Measurements from ENCODE around the gene ARIH2. TPM values are rescaled to one million over a fixed set of nuclear protein-coding genes. Genes with fewer than 3 reads are reported as not detected.

ARIH2 gene
- total RNA-seq, 2 experiments from 2014 or later, result 105 to 112 TPM

- DNase-seq (no peak), ATAC-seq (no peak)
- intact Hi-C loops (cut with DNase I, micrococcal nuclease), result no loop called here
- no peaks in the 10 kb centered on the region for H3K4me1 Mint-ChIP-seq
- H3K27me3 Mint-ChIP-seq, result no peaks in the 10 kb centered on the region
- no peak overlapping the region for H3K4me3 Mint-ChIP-seq
- H3K36me3 Mint-ChIP-seq (ENCODE audit: low read depth), result peaks cover 59% of the 10 kb centered on the region
- H3K9me3 Mint-ChIP-seq (ENCODE audit: low read depth), result no peaks in the 10 kb centered on the region
- no peak overlapping the region for H3K27ac Mint-ChIP-seq
- ChIA-PET CTCF (interaction anchor here (0.6 to 2.6 kb wide), 5 partner anchors 10 to 388 kb away, joined by 3 to 7 read pairs (median 3); no protein-coding TSS in a partner anchor), POLR2A (interaction anchor here (0.7 kb wide), 1 partner anchor 78 kb away, joined by 3 read pairs; no protein-coding TSS in a partner anchor)
Measured at GRCh38 chr3:48974076-48974864, 55.6 kb downstream of the ARIH2 start.

GRCh38 chr3:48979451-48979850 lies 60.8 kb downstream of the ARIH2 start:
- Mint-ChIP-seq H3K4me1 (no peaks in the 10 kb centered on the region), H3K9me3 (ENCODE audit: low read depth) (no peaks in the 10 kb centered on the region), H3K27ac (no peak overlapping the region), H3K4me3 (no peak overlapping the region), H3K36me3 (ENCODE audit: low read depth) (peaks cover 49% of the 10 kb centered on the region), H3K27me3 (no peaks in the 10 kb centered on the region)
- CTCF ChIA-PET, result no interaction called here
- no peak for ATAC-seq
- DNase-seq, result no peak
- POLR2A ChIA-PET, result no interaction called here
- intact Hi-C loops (cut with DNase I, micrococcal nuclease), result no loop called here

GRCh38 chr3:48980295-48980694 lies 61.7 kb downstream of the ARIH2 start:
- no peak overlapping the region for H3K4me3 Mint-ChIP-seq
- H3K27me3 Mint-ChIP-seq, result no peaks in the 10 kb centered on the region
- H3K4me1 Mint-ChIP-seq, result no peaks in the 10 kb centered on the region
- H3K36me3 Mint-ChIP-seq (ENCODE audit: low read depth), result peaks cover 41% of the 10 kb centered on the region
- intact Hi-C loops (cut with DNase I, micrococcal nuclease), result no loop called here
- no peaks in the 10 kb centered on the region for H3K9me3 Mint-ChIP-seq (ENCODE audit: low read depth)
- H3K27ac Mint-ChIP-seq, result no peak overlapping the region
- no peak for ATAC-seq
- POLR2A ChIA-PET, result no interaction called here
- CTCF ChIA-PET, result no interaction called here
- DNase-seq, result no peak

GRCh38 chr3:48982016-48982415 lies 63.4 kb downstream of the ARIH2 start:
- Mint-ChIP-seq H3K4me1 (no peaks in the 10 kb centered on the region), H3K27ac (no peak overlapping the region), H3K9me3 (ENCODE audit: low read depth) (no peaks in the 10 kb centered on the region), H3K27me3 (no peaks in the 10 kb centered on the region), H3K36me3 (ENCODE audit: low read depth) (peaks cover 36% of the 10 kb centered on the region), H3K4me3 (no peak overlapping the region)
- ATAC-seq, result no peak
- ChIA-PET POLR2A (no interaction called here), CTCF (interaction anchor here (0.7 to 1.3 kb wide), 2 partner anchors 12 to 24 kb away, joined by 3 read pairs; no protein-coding TSS in a partner anchor)
- DNase-seq, result no peak
- intact Hi-C loops (cut with DNase I, micrococcal nuclease), result no loop called here

GRCh38 chr3:48982686-48983085 lies 64.0 kb downstream of the ARIH2 start:
- POLR2A ChIA-PET, result no interaction called here
- intact Hi-C loops (cut with DNase I, micrococcal nuclease), result no loop called here
- Mint-ChIP-seq H3K27me3 (no peaks in the 10 kb centered on the region), H3K4me1 (peaks cover 2% of the 10 kb centered on the region), H3K36me3 (ENCODE audit: low read depth) (peaks cover 34% of the 10 kb centered on the region), H3K9me3 (ENCODE audit: low read depth) (no peaks in the 10 kb centered on the region), H3K27ac (peak overlapping the region; percentile 8), H3K4me3 (no peak overlapping the region)
- DNase-seq, result no peak
- no peak for ATAC-seq
- CTCF ChIA-PET, result interaction anchor here (0.7 to 1.3 kb wide), 2 partner anchors 13 to 25 kb away, joined by 3 read pairs; no protein-coding TSS in a partner anchor

GRCh38 chr3:48983096-48983495 lies 64.5 kb downstream of the ARIH2 start:
- peak overlapping the region; percentile 8 for H3K27ac Mint-ChIP-seq

GRCh38 chr3:48984663-48985062 lies 66.0 kb downstream of the ARIH2 start:
- H3K27ac Mint-ChIP-seq, result peak overlapping the region; percentile 5
- ChIA-PET CTCF (interaction anchor here (0.6 to 1.3 kb wide), 2 partner anchors 10 to 154 kb away, joined by 3 read pairs; no protein-coding TSS in a partner anchor), POLR2A (interaction anchor here (0.6 kb wide), 2 partner anchors 25 to 152 kb away, joined by 4 to 8 read pairs; no protein-coding TSS in a partner anchor)
- DNase-seq, result no peak
- intact Hi-C loops (cut with DNase I, micrococcal nuclease), result loop anchor here in 1 of 2 experiments (5.0 kb wide), 1 partner anchor 137 kb away; the partner anchor contains the start of gene PRKAR2A
- no peaks in the 10 kb centered on the region for H3K9me3 Mint-ChIP-seq (ENCODE audit: low read depth)
- H3K36me3 Mint-ChIP-seq (ENCODE audit: low read depth), result peaks cover 24% of the 10 kb centered on the region
- H3K27me3 Mint-ChIP-seq, result no peaks in the 10 kb centered on the region
- no peak for ATAC-seq
- peaks cover 17% of the 10 kb centered on the region for H3K4me1 Mint-ChIP-seq
- no peak overlapping the region for H3K4me3 Mint-ChIP-seq

More at GRCh38 chr3:48983096-48983495, 64.5 kb downstream of the ARIH2 start:
- intact Hi-C loops (cut with DNase I, micrococcal nuclease), result no loop called here
- Mint-ChIP-seq H3K27me3 (no peaks in the 10 kb centered on the region), H3K9me3 (ENCODE audit: low read depth) (no peaks in the 10 kb centered on the region), H3K4me1 (peaks cover 5% of the 10 kb centered on the region), H3K4me3 (no peak overlapping the region), H3K36me3 (ENCODE audit: low read depth) (peaks cover 32% of the 10 kb centered on the region)
- DNase-seq, result no peak
- ChIA-PET CTCF (interaction anchor here (1.3 kb wide), 1 partner anchor 13 kb away, joined by 3 read pairs; no protein-coding TSS in a partner anchor), POLR2A (no interaction called here)
- no peak for ATAC-seq

- Mint-ChIP-seq H3K27ac (no peak overlapping the region), H3K36me3 (ENCODE audit: low read depth) (peaks cover 22% of the 10 kb centered on the region), H3K4me1 (peaks cover 17% of the 10 kb centered on the region), H3K27me3 (no peaks in the 10 kb centered on the region), H3K4me3 (no peak overlapping the region), H3K9me3 (ENCODE audit: low read depth) (no peaks in the 10 kb centered on the region)
- intact Hi-C loops (cut with DNase I, micrococcal nuclease), result loop anchor here in 1 of 2 experiments (5.0 kb wide), 1 partner anchor 139 kb away; the partner anchor contains the start of gene PRKAR2A
- ChIA-PET CTCF (interaction anchor here (0.6 to 6.3 kb wide), 5 partner anchors 11 to 465 kb away, joined by 3 to 61 read pairs (median 4); partner anchors contain the start of gene WDR6), POLR2A (interaction anchor here (0.7 to 1.1 kb wide), 2 partner anchors 109 to 515 kb away, joined by 3 to 4 read pairs; no protein-coding TSS in a partner anchor)
- ATAC-seq, result no peak
- no peak for DNase-seq
Measured at GRCh38 chr3:48985831-48986376, 67.3 kb downstream of the ARIH2 start.

GRCh38 chr3:48989126-48989795 lies 70.6 kb downstream of the ARIH2 start:
- ChIA-PET POLR2A (interaction anchor here (0.6 to 3.0 kb wide), 5 partner anchors 18 to 349 kb away, joined by 4 to 8 read pairs (median 4); partner anchors contain the start of genes IMPDH2, NDUFAF3, QRICH1 and WDR6), CTCF (interaction anchor here (0.6 to 6.3 kb wide), 11 partner anchors 9 to 272 kb away, joined by 3 to 61 read pairs (median 4); partner anchors contain the start of genes IMPDH2, IP6K2, NDUFAF3 and QRICH1)
- intact Hi-C loops (cut with DNase I, micrococcal nuclease), result loop anchor here (1.0 to 5.0 kb wide), 9 partner anchors 18 to 460 kb away; partner anchors contain the start of genes QRICH1 (in 2 of the 2), WDR6 (in 2 of the 2), DALRD3 (in 1 of the 2) and IMPDH2 (in 1 of the 2)
- Mint-ChIP-seq H3K27ac (peak overlapping the region; percentile 90), H3K36me3 (ENCODE audit: low read depth) (peaks cover 19% of the 10 kb centered on the region), H3K4me1 (peaks cover 34% of the 10 kb centered on the region), H3K4me3 (peak overlapping the region; percentile 95), H3K9me3 (ENCODE audit: low read depth) (no peaks in the 10 kb centered on the region), H3K27me3 (no peaks in the 10 kb centered on the region)
- DNase-seq (no peak), ATAC-seq (peak; percentile 2)

- ATAC-seq, result peak; percentile 76
- DNase-seq, result peak; percentile 90
- peak within 1 kb of the TSS; percentile 95 for H3K4me3 Mint-ChIP-seq
- peaks cover 35% of the 10 kb centered on the region for H3K4me1 Mint-ChIP-seq
- intact Hi-C loops (cut with DNase I, micrococcal nuclease), result loop anchor here (1.0 to 5.0 kb wide), 10 partner anchors 17 to 459 kb away; partner anchors contain the start of genes QRICH1 (in 2 of the 2), WDR6 (in 2 of the 2), ARIH2 (in 1 of the 2) and DALRD3 (in 1 of the 2)
- ChIA-PET CTCF (interaction anchor here (0.6 to 6.3 kb wide), 9 partner anchors 11 to 273 kb away, joined by 3 to 61 read pairs (median 4); partner anchors contain the start of genes IMPDH2, IP6K2, NDUFAF3 and QRICH1), POLR2A (interaction anchor here (0.6 to 3.0 kb wide), 7 partner anchors 17 to 348 kb away, joined by 3 to 8 read pairs (median 4); partner anchors contain the start of genes IMPDH2, NDUFAF3, QRICH1 and WDR6)
- H3K36me3 Mint-ChIP-seq (ENCODE audit: low read depth), result peaks cover 25% of the 10 kb centered on the region
- no peaks in the 10 kb centered on the region for H3K9me3 Mint-ChIP-seq (ENCODE audit: low read depth)
- no peaks in the 10 kb centered on the region for H3K27me3 Mint-ChIP-seq
- H3K27ac Mint-ChIP-seq, result peak within 1 kb of the TSS; percentile 93
Measured at GRCh38 chr3:48989796-48990635, 71.4 kb downstream of the ARIH2 start, which contains the start of gene P4HTM. TSS of gene P4HTM (plus strand) at chr3:48990241. CDS start at chr3:48990257, 16 bp downstream.

Measured in activated CD4-positive, alpha-beta T cell treated with anti-CD3 and anti-CD28 coated beads for 36 hours (primary cell).